TTC549 (cell line): ENCODE measurements around the gene ATP6V0E1.

Source experiments
- FAIRE-seq: peaks from 2 replicates; lab custom pipeline; 2012; peaks lifted over from hg19 to GRCh38; lab: Jason Lieb, UNC

The ATP6V0E1 gene

DNA sequence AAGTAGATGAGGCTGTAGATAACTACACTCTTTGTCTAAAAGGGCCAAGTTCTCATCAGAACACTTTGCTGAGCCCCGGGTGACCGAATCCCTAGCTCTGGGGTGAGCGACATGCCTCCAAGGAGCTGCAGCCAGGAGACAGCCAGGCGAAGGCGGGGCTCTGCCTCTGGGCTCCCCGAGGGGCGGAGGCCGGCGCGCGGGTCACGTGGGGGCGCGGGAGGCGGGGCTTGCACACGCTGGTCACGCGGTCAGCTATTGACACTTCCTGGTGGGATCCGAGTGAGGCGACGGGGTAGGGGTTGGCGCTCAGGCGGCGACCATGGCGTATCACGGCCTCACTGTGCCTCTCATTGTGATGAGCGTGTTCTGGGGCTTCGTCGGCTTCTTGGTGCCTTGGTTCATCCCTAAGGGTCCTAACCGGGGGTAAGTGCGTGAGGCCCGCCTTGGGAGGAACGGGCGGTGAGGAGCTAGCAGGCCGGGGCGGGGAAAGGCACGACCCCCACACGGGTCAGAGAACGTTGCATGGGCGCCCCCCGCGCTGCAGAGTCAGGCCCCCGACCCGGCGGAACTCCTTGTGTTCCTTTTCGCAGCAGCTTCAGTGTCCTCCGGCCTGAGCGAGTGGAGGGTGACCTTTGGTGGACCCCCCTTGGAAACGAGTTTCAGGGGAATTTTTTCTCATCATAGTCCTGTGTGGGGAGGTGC is at the start of gene ATP6V0E1:
ATP6V0E1 (plus strand) TSS at position 230 of the 702 bp plus-strand sequence; CDS start at position 320, 90 bp downstream.
- no peak for FAIRE-seq

DNA sequence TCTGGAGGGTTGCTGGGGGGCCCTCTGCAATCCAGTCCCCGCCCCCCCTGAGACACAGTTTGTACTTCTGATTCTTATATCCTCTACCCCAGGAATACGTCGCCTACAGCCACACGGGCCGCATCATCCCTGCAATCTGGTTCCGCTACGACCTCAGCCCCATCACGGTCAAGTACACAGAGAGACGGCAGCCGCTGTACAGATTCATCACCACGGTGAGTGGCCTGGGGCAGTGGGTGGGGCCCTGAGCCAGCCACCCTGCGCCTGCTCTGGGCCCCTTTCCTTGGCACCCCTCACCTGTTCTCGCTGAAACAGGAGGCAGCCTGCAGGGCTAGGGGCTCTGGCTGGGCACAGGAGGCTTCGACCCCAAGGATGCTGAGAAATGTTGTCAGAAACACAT is 48.5 kb upstream of the ATP6V0E1 start:
- FAIRE-seq = no peak

DNA sequence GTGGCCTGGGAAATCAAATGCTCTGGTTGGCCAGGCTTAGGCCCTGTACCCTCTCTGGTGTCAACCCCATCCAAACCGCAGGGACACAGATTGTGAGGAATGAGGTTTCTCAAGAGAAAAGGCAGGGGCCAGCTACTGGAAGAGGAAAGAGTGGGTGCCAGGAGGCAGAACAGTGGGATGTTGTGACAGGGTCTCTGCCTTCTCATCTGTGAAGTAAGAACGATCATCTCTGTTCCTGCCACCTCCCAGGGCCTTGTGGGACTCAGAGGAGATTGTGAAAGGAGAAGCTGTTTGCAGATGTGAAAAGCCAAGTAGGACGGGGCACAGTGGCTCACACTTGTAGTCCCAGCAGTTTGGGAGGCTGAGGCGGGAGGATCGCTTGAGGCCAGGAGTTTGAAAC is 47.2 kb upstream of the ATP6V0E1 start:
- no peak for FAIRE-seq

DNA sequence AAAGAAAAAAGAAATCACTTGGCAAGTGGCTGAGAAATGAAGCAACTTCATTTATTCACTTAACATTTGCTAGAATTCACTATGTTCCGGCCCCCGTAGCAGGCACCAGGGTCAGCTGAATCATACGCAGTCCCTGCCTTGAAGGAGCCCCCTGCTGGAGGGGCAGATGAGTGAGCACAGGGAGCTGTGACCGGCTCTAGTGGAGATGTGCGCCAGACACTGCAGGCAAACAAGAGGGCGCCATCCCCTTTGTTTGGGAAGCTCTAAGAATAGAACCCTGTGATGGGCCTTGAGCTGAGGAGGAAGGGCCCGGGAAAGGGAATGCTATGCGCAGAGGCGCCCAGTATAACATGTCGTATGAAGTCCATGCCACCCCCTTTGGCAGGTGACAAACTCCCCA is 44.5 kb upstream of the ATP6V0E1 start:
- no peak for FAIRE-seq

DNA sequence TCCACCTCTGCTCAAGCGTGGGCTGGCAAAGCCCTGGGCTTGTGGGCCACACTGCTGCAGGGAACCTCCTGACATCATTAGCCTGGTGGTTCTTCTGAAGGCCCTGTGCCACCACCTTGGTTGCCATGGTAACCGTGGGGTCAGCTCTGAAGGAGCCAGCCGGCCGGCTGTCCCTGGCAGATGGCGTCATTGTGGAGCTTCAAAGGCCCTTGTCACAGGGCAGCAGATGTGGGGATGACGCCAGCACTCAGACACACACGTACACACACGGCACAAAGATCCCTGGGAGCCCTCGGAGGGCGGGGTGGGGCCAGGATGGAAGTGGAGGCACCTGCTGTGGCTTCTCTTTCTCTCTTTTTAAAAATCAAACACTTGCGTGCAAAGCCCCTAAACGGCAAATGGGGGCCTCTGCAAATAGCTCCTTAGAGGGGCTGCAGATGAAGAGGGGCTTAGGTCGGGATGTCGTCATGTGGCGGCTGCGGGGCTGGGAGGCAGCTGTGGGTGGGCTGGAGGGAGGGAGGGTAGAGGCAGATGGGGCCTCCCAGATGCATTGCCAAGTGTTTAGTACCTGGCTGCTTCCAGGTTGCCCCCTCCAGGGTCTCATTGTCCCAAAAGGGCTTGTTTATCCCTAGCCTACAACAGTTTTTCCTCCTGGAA is 43.8 kb upstream of the ATP6V0E1 start:
- FAIRE-seq = no peak

DNA sequence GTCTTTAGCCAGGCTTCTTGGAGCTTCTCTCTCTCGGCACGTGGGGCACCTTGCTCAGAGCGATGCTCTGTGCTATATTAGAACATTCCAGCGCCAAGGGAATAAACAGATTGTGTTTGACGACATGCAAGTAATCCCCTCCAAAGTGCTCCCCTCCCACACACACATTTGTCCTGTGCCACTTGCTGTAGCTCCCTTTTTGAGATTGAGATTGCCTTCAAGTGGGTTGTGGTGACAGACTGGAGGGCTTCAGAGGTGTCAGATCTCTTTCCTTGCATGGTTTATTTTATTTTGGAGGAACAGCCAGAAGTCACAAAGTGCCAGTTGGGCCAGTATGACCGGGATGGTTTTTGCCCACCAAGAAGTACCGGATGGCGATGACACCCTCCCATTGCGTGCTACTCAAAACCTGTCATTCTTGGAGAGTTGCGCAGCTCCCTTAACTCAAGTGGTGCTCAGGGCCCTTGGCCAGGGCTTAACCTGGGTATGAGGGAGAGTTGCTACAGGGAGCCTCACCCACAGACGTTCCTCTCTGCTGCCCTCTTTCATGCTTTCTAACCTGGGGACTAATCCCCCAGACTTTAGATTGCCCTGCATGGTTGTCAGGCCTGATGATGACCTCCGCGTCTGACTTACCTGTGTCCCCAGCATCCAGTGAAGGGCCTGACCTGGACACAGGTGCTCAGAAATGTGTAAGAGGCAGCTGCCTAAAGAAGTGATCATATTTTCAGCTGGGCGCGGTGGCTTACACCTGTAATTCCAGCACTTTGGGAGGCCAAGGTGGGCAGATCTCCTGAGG is 43.1 kb upstream of the ATP6V0E1 start:
- FAIRE-seq = no peak

DNA sequence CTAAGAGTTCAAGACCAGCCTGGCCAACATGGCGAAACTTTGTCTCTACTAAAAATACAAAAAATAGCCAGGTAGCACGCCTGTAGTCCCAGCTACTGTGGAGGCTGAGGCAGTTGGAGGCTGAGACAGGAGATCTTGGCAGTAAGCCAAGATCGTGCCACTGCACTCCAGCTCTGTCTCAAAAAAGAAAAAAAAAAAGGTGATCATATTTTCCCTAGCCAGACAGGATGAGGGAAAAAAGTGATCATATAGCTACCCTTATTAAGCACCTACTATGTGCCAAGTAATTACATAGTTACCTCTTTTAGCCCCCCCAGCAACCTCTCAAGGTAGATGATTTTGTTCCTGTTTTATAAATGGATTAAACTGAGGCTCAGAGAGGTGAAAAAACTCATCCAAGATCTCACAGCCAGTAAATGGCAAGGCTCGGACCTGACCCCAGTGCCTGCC is 42.5 kb upstream of the ATP6V0E1 start:
- FAIRE-seq = no peak

DNA sequence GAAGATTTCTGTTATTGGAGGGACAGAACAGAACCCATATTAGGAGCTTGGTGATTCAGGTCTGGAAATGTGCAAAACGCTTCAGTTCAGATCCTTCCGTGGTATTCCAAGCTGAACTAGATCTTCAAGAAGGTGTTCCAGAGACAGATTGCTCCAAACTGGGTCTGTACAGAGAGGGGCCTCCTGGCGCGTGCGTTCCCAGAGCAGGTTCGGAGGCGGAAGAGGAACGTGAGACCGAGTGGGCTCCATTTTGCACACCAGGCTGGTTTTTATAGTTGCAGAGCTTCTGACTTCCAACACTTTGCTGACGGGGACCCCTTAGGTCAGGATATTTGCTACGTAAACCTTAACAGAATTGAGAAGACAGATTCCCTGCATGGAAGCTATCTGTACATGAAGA is 41.0 kb upstream of the ATP6V0E1 start:
- no peak for FAIRE-seq

DNA sequence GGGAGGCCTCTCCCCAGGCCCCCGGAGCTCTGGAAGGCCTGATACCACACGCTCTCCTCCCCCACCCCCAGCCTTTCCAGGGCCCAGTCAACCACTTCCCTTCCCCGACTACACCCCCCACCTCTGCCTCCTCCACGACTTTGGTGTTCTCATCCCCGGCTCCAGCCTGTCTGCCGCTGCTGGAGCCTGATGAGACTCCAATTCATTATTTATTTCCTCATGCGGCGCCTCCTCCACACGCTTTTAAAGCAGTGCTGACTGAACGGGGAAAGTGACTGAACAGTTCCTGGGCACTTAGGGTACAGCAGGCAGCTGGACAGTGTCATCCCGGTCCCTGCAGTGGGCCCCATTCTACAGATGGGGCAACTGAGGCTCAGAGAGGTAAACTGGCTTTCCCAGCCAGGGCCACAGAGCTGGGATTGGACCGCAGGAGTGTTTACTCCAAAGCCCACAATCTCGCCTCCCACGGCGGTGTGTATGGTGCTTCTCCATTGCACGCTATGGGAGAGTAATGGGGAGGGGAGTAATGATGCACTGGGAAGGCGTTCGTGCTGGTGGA is 40.2 kb upstream of the ATP6V0E1 start:
- no peak for FAIRE-seq

DNA sequence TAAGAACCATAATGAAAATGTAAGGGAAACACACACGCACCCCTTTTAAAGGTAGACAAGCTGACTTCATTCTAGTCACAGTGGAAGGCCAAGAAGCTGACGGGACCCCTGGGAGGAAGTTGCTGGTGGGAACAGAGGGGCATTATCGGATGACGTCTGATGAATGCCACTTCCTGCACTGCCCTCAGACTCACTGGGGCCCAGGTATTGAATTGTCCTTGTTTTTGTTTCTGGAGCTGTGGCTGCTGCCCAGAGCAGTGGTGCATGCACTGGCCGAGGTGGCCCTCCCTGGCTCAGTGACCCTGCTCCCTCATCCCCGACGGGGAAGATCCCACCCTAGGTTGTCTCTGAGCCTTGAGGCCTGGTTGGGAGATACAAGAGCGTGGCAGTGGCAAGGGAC is 39.7 kb upstream of the ATP6V0E1 start:
- FAIRE-seq = no peak

DNA sequence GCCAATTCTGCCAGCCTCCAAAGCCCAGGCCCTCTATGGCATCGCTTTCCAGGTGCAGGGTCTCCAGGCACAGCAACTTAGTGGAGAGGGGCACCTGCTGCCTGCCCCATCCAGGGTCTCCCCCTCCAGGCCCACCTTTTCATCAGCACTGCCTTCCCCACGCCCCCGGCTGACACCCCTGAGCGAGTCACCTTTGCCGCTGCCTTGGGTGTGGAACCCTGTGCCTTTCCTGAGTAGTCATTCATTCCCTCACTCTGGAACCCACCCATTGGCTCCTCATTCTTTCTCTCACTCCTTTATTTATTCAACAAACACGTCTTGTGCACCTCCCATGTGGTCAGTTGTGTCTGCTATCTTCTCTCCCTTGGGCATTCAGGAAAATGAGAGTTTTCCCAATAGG is 38.8 kb upstream of the ATP6V0E1 start:
- FAIRE-seq = no peak

DNA sequence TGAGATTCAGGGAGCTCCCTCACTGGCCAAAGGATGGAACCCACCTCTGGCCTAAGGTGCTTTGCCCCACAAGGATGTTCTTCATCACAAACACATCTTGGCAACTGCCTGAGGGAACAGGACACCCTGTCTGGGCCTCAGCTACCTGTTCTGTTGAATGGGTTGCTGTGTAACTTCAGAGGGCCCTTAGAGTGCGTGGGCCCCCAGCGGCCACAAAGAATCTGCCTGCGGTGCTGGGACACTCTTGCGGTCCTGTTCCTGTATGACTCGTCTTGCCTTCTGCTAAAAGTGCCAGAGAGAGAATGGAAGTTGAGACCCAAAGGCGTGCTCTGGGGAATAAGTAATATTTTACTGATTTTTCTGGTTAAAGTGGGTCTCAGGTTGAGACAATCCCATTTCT is 38.4 kb upstream of the ATP6V0E1 start:
- FAIRE-seq = no peak

DNA sequence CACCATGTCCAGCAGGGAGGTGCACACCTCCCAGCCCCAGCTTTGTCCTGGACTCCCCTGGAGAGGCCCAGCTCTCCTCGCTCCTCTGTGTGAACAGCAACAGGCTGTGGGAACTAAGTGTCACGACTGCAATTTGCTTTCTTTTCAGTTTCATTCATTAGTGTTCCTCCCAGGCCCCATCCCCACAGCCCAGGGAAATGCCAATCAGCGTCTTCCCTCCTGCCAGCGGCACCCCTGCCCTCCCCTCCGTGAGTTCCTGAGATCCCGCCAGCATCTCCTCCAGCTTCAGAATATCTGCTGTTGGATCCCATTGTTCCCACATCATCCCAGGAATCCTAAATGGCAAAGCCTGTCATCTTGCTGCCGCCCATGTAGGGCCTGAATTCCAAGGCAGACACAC is 37.4 kb upstream of the ATP6V0E1 start:
- no peak for FAIRE-seq

DNA sequence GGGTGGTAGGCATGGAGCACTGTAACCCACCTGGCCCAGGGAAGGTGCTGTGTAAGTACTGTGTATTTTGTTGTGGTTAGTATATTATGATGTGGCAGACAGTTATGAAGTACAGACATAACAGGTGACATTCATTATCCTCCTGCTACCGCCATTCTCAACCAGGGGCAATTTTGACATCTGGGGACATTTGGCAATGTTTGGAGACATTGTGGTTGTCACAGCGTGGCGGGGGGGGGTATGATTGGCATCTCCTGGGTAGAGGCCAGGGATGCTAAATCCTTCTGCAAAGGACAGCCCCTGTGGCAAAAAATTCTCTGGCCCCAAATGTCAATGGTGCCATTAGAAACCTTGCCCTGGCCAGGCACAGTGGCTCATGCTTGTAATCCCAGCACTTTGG is 34.1 kb upstream of the ATP6V0E1 start:
- FAIRE-seq = no peak

DNA sequence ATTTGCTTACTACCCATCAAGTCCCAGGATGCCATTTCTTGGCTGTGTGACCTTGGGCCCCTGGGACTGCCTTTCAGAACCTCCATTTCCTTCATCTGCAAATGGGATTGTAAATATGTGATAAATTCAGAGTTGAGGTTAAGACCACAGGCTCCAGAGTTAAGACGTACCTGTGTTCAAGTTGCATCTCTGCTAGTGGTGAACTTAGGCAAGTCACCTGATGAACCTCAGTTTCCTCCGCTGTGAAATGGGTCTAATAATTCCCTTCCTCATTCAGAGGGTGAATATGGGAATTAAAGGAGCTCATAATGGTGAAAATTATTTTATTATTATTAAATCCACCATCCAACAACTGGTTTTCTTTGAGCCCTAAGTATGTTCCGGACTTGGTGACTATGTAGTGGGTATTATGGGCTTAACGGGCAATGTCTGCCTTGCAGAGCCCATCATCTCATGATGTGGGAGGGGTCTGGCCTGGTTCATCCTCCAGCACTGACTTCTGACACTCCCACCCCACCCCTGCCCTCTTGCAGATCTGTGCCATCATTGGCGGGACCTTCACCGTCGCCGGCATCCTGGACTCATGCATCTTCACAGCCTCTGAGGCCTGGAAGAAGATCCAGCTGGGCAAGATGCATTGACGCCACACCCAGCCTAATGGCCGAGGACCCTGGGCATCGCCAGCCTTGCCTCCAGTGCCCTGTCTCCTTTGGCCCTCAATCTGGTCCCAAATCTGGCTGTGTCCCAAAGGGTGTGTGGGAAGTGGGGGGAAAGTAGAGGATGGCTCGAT is 33.2 kb upstream of the ATP6V0E1 start:
- no peak for FAIRE-seq

DNA sequence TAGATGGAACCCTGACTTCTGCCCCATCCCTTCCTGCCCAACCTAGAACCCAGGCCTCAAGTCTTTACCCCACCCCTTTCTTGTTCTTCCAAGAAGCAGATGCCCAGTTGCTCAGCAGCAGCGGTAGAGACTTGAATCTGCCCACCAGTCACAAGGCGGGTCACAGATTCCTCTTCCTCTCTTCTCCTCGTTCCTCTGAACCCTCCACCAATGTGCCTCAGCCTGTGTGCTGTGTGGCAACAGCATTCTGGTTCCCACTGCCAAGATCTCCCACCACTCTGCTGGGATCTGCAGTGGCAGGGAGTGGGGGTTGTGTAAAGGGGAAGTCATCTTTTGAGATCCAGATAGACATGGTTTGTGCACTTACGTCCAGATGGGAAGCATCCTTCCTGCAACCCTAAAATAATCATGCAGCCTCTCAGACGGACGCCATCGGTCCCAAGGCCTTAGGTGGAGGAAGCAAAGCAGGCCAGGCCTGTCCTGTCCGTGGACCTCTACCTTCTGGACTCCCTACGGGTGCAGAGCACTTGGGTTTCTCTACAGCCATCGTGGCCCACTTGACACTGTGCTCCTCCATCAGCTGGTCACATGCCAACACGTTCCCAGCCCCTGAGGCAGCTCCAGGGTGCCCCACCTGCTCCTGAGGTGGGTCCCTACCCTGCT is 32.1 kb upstream of the ATP6V0E1 start:
- FAIRE-seq = no peak

DNA sequence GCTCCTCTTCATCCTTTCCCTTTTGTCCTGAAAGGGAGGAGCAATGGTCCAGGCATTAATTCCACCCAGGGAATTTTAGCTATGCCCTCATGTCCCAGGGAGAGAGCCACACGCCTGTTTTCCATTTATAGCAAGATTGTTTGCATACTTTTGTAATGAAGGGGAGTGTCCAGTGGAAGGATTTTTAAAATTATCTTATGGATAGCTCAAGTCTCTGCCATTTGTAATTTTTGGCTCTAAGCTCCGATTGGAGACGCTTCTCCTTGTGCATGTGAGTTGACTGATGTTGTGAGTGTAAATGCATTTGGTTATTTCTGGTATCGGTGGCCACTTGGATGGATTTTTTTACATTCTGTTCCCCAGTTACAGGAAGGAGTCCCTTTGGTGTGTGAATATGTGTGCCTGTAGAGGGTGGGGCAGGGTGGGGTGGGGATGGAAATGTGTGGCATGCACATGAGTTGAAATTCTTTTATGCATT is 31.5 kb upstream of the ATP6V0E1 start:
- no peak for FAIRE-seq

DNA sequence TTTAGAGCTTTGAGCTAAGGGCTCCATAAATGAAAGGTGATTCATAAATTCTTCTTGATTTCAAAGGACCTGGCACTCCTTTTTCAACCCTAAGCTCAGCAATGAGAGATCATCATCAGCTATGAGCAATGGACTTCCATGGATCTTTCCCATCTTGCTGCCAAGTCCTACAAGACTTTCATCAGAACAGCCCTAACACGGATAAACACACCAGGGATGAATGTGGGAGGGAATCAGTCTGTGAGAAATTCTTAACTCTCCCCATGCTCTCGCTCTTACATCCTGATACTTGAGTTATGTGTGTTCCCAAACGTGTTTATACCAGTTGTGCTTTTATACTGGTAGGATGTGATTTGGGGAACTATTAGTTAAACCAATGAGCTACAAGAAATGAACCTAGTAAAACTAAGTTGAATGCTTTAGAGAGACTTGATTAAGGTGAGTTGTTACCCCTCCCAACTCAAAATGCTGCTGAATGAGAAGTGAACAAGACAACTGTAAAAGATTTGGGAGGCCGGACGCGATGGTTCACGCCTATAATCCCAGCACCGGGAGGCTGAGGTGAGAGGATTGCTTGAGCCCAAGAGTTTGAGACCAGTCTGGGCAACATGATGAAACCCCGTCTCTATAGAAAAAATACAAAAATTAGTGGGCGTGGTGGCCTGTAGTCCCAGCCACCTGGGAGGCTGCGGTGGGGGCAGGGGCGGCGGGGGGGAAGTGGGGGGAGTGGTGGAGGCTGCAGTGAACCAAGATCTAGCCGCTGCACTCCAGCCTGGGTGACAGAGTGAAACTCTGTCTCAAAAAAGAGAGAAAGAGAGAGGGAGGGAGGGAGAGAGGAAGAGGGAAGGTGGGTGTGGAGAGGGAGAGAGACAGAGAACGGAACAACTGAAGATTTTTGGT is 29.5 kb upstream of the ATP6V0E1 start:
- FAIRE-seq = no peak

DNA sequence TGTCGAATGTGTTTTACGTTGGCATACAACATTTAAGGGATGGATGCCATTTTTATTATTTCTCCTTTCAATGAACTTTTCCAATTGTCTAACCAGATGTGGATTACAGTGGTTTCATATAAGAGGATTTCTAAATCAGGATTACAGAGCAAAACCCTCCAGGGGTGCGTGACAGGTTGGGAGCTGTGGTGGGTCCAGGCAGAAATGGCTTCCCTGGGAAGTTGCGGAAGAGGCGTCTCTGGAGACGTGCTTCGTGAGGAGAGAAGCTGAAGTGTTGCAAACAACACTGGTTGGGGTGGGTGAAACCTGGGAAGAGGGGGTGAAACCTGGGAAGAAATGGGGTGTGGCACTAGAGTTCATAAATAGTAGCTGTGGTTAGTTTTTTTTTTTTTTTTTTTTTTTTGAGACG is 28.8 kb upstream of the ATP6V0E1 start:
- FAIRE-seq = no peak

DNA sequence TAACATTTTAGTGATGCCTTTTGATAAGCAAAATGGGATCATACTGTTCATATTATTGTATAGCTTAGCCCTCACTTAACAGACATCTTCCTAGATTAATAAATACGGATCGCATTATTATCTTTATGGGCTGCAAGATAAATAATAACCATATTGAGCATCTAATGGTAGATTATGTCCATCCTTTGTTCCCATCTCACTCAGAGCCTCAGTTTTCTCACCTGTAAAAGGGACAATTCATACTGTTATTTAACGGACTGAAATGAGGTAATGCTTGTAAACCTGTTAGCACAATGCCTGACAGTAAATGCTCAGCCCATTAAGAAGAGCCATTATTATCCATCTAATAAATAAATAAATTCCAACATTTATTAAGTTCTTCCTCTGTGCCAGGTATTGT is 27.3 kb upstream of the ATP6V0E1 start:
- no peak for FAIRE-seq
